ENCODE results near the gene RTL9. TPM values are rescaled to one million over a fixed set of nuclear protein-coding genes. Genes with fewer than 3 reads are reported as not detected.
"Not testable (repeated sequence)": the region's sequence is repeated elsewhere in the genome, so short reads cannot be mapped to it uniquely, and the experiment has no call there.

The RTL9 gene
- total RNA-seq, 1 donor from 2014 or later: not detected

DNA sequence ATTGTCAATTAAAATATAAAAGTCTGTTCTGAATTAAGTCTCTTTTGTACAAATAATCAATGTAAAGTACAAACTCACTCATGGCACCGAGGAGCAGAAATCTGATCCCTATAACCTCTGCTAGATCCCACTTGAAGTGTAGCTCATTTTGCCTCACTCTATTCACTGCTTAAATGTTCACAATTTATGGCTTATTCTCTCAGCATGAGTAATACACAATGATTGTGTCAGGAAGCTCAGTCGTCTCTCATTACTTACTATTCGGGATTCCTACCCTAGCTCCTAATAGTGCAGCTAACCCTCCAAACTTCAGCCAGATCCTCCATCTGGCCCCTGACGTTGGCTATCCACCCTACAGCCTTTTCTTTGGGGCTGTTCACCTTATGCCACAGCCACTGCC, 36.0 kb upstream of the RTL9 start:
- Mint-ChIP-seq H3K9me3 (no peaks in the 10 kb centered on the region), H3K36me3 (ENCODE audit: low read depth) (no peaks in the 10 kb centered on the region), H3K4me1 (peaks cover 6% of the 10 kb centered on the region), H3K27me3 (peaks cover 13% of the 10 kb centered on the region), H3K27ac (no peak overlapping the region), H3K4me3 (no peak overlapping the region)
- DNase-seq: no peak
- intact Hi-C loops (cut with micrococcal nuclease): no loop called here

DNA sequence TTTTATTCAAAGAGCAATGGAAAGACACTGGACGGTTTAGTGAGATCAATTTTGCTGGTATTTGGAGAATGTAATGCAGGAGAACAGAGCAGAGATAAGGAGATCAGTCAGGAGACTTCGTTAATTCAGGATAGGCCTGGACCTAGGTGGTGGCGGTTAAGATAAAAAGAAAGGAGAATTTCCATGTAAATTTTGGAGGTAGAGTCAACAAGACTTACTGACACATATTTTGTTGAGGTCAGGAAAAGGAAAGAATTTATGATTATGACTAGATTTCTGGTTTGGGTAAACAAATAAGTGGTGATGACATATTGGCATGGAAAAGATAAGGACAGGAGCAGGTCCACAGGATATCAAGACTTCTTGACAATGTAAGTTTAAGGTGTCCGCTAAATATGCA, 31.9 kb upstream of the RTL9 start:
- DNase-seq: no peak
- Mint-ChIP-seq H3K36me3 (ENCODE audit: low read depth) (no peaks in the 10 kb centered on the region), H3K27me3 (peaks cover 11% of the 10 kb centered on the region), H3K4me3 (no peak overlapping the region), H3K27ac (no peak overlapping the region), H3K9me3 (no peaks in the 10 kb centered on the region), H3K4me1 (peaks cover 2% of the 10 kb centered on the region)
- intact Hi-C loops (cut with micrococcal nuclease): no loop called here

DNA sequence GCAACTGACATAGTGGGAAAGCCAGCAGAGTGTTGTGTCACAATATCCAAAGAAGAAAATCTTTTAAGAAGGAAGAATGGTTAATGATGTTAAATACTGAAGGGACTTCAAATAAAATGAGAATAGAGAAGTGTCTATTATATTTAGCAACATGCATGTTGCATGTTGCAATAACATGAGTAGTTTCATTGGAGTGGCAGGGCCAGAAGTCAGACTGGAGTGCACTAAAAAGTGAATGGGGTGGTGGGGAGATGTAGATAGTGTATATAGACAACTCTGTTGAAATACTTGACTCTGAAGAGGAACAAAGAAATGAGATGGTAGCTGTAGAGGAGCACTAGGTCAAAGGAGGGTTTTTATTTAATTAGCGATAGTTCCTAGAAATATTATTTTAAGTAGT, 31.3 kb upstream of the RTL9 start:
- no peaks in the 10 kb centered on the region for H3K9me3 Mint-ChIP-seq

DNA sequence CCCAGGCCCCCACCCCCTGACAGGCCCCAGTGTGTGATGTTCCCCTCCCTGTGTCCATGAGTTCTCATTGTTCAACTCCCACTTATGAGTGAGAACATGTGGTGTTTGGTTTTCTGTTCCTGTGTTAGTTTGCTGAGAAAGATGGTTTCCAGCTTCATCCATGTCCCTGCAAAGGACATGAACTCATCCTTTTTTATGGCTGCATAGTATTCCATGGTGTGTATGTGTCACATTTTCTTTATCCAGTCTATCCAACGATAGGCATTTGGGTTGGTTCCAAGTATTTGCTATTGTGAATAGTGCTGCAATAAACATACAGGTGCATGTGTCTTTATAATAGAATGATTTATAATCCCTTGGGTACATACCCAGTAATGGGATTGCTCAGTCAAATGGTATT, 30.0 kb upstream of the RTL9 start:
- H3K4me3 Mint-ChIP-seq; intact Hi-C loops (cut with micrococcal nuclease); H3K27ac Mint-ChIP-seq: not testable (repeated sequence)

More for the DNA sequence above, 31.3 kb upstream of the RTL9 start:
- Mint-ChIP-seq H3K36me3 (ENCODE audit: low read depth) (no peaks in the 10 kb centered on the region), H3K27ac (no peak overlapping the region), H3K4me3 (no peak overlapping the region), H3K27me3 (peaks cover 8% of the 10 kb centered on the region), H3K4me1 (no peaks in the 10 kb centered on the region)
- no peak for DNase-seq
- intact Hi-C loops (cut with micrococcal nuclease): no loop called here

DNA sequence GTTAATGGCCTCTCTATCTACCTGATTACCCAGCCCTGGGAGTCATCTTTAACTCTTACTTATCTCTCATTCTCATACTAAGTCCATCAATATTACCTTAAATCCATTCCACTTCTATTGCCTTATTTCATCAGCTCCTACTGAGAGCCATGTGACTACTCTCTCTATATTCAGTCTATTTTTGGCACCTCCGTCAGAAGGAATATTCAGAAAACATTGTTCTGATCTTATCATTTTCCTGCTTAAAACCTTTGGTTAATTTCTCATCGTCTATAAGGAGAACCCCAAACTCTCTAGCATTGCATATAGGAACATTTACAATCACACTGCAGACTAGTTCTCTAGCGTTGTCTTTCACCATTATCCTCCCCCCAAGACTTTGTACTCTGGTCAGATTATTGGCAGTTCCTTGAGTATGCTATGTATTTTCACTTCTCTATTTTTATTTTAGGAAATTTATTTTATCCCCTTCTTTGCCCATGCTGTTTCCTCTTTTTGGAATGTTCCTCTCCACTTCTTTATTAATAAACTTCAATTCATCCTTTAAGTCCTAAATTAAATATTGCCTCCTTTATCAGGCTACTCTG, 27.1 kb upstream of the RTL9 start:
- H3K9me3 Mint-ChIP-seq: no peaks in the 10 kb centered on the region
- DNase-seq: no peak
- no peaks in the 10 kb centered on the region for H3K27me3 Mint-ChIP-seq
- H3K4me1 Mint-ChIP-seq: no peaks in the 10 kb centered on the region
- no peak overlapping the region for H3K4me3 Mint-ChIP-seq
- H3K36me3 Mint-ChIP-seq (ENCODE audit: low read depth): no peaks in the 10 kb centered on the region
- intact Hi-C loops (cut with micrococcal nuclease): no loop called here
- no peak overlapping the region for H3K27ac Mint-ChIP-seq

More for the DNA sequence above, 30.0 kb upstream of the RTL9 start:
- DNase-seq; H3K36me3 Mint-ChIP-seq (ENCODE audit: low read depth); H3K9me3 Mint-ChIP-seq; H3K27me3 Mint-ChIP-seq; H3K4me1 Mint-ChIP-seq: not testable (repeated sequence)

DNA sequence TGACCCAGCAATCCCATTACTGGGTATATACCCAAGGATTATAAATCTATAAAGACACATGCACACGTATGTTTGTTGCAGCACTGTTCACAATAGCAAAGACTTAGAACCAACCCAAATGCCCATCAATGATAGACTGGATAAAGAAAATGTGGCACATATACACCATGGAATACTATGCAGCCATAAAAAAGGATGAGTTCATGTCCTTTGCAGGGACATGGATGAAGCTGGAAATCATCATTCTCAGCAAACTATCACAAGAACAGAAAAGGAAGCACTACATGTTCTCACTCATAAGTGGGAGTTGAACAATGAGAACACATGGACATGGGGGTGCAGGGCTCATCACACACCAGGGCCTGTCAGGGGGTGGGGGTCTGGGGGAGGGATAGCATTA, 25.2 kb upstream of the RTL9 start:
- DNase-seq; intact Hi-C loops (cut with micrococcal nuclease); H3K9me3 Mint-ChIP-seq; H3K27ac Mint-ChIP-seq; H3K4me1 Mint-ChIP-seq; H3K27me3 Mint-ChIP-seq; H3K36me3 Mint-ChIP-seq (ENCODE audit: low read depth); H3K4me3 Mint-ChIP-seq: not testable (repeated sequence)

DNA sequence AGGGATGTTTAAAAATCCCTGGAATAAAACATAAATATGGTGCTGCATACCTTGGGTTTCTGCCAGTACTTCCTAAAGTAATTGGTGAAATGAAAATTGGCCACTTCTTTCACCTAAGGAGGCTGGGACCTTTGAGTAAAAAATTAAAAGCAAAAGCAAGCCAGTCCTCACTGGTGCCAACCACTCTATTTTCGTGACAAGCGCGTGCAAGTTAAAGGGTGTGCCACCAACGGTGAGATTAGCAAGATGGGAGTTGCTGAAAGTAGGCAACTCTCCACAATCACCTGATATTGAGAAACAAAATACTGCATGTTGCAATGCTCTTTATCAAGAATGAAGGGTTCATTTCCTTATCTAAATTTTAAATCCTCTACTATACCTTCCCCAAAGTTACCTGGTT, 19.7 kb upstream of the RTL9 start:
- H3K27me3 Mint-ChIP-seq: no peaks in the 10 kb centered on the region
- intact Hi-C loops (cut with micrococcal nuclease): no loop called here
- no peaks in the 10 kb centered on the region for H3K9me3 Mint-ChIP-seq
- H3K27ac Mint-ChIP-seq: no peak overlapping the region
- DNase-seq: no peak
- H3K36me3 Mint-ChIP-seq (ENCODE audit: low read depth): no peaks in the 10 kb centered on the region
- H3K4me1 Mint-ChIP-seq: no peaks in the 10 kb centered on the region
- H3K4me3 Mint-ChIP-seq: no peak overlapping the region

DNA sequence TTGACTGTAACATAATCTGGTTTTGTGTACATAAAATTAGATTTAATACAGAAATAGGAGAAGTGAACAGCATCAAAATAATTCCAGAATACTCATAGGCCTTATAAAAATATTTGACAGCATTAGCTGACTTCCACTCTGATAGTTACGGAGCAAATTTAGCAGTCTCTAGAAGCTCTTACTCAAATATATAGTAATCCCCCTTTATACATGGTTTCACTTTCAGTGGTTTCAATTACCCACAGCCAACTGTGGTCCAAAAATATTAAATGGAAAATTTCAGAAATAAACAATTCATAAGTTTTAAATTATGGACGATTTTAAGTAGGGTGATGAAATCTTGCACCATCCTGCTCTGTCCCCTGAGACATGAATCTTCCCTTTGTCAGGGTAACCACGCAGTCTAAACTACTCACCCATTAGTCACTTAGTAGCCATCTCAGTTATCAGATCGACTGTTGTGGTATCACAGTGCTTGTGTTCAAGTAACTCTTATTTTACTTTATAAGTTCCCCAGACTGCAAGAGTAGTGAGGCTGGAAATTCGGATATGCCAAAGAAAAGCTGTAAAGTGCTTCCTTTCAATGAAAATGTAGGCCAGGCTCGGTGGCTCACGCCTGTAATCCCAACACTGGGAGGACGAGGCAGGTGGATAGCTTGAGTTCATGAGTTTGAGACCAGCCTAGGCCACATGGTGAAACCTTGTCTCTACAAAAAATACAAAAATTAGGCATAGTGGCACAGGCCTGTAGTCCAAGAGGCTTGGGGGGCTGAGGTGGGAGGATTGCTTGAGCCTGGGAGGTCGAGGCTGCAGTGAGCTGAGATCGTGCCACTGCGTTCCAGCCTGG, 17.2 kb upstream of the RTL9 start:
- intact Hi-C loops (cut with micrococcal nuclease): no loop called here
- Mint-ChIP-seq H3K4me3 (no peak overlapping the region), H3K9me3 (no peaks in the 10 kb centered on the region), H3K36me3 (ENCODE audit: low read depth) (no peaks in the 10 kb centered on the region), H3K27me3 (no peaks in the 10 kb centered on the region), H3K27ac (no peak overlapping the region), H3K4me1 (no peaks in the 10 kb centered on the region)
- no peak for DNase-seq

DNA sequence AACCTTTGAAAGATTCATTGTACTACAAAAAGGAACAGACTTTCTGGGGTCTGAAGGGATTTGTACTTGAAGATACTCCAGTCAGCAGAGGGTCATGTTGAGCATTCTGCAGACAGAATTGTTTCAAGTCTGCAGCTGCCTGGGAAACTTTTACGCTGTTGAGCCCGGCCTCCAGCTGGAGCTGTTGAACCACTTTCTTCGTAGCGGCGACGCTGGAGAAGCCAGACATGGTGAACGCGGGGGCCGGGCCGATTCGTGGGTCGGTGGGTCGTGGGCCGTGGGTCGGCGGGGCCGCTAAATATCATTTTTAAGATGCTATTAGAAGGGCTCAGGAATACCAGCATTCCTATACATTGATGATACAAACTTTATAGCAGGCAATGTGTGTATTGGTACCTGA, 12.0 kb upstream of the RTL9 start:
- Mint-ChIP-seq H3K36me3 (ENCODE audit: low read depth) (no peaks in the 10 kb centered on the region), H3K27me3 (no peaks in the 10 kb centered on the region), H3K27ac (no peak overlapping the region), H3K4me1 (no peaks in the 10 kb centered on the region), H3K9me3 (no peaks in the 10 kb centered on the region), H3K4me3 (no peak overlapping the region)
- DNase-seq: no peak
- intact Hi-C loops (cut with micrococcal nuclease): no loop called here

DNA sequence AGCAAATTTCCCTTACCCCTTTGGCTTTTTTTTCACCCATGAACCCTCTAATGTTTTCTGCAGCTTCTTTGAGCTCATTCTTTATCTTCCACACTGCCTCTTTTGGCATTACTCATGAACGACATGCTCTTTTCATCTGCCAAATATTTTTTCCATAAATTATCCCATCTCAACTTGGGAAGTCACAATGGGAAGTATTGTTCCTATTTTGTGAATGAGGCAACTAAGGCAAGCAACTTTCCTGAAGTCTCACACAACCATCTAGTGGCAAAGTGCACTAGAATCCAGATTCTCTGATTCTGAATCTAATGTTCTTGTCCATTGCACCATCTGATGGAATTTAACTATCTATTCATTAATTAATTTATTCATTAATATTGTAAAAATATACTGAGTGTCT, 625 bp downstream of the RTL9 start:
- H3K36me3 Mint-ChIP-seq (ENCODE audit: low read depth): no peaks in the 10 kb centered on the region
- H3K4me1 Mint-ChIP-seq: no peaks in the 10 kb centered on the region
- no peak overlapping the region for H3K4me3 Mint-ChIP-seq
- H3K9me3 Mint-ChIP-seq: no peaks in the 10 kb centered on the region
- no peak overlapping the region for H3K27ac Mint-ChIP-seq
- peaks cover 2% of the 10 kb centered on the region for H3K27me3 Mint-ChIP-seq
- intact Hi-C loops (cut with micrococcal nuclease): no loop called here
- no peak for DNase-seq

DNA sequence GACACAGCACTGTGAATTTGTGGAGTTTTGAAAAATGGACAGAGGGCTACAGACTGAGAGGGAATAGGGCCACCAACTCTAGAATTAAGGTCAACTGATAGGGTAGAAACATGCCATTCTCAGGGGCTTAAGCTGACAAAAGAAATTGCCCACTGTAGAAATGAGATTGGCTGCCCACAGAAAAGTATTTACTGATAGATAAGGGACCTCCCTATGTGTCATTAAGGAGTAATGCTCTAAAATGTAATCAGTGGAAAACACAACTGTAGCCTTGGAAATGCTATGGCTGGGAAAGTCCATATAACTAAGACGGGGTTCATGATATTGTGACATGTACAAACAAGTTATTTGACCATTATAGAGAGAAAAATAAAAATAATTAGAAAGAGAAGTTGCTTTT, 4.6 kb downstream of the RTL9 start:
- no peaks in the 10 kb centered on the region for H3K9me3 Mint-ChIP-seq
- no peak overlapping the region for H3K27ac Mint-ChIP-seq
- no peak for DNase-seq
- H3K4me1 Mint-ChIP-seq: no peaks in the 10 kb centered on the region
- H3K4me3 Mint-ChIP-seq: no peak overlapping the region
- H3K27me3 Mint-ChIP-seq: no peaks in the 10 kb centered on the region
- no peaks in the 10 kb centered on the region for H3K36me3 Mint-ChIP-seq (ENCODE audit: low read depth)
- intact Hi-C loops (cut with micrococcal nuclease): no loop called here

DNA sequence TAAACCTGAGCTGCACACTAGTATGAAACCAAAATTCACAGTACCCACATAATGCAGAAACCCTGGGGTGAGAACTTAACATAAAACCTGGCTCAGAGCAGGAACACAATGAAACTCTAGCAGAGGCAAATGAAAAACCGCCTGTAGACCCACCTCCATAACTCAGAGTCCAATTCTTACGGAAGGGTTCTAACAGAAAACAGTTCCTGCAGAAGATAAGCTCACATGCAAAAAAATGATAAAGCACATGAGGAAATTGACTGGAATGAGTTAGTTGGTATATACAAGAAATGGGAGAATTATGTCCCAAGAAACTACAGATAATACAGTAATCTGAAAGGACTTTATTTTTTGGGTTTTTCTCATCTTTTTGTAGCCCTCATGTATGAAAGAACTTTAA, 14.7 kb downstream of the RTL9 start:
- H3K4me1 Mint-ChIP-seq: no peaks in the 10 kb centered on the region
- H3K27ac Mint-ChIP-seq: no peak overlapping the region
- no peaks in the 10 kb centered on the region for H3K36me3 Mint-ChIP-seq (ENCODE audit: low read depth)
- DNase-seq: no peak
- no peaks in the 10 kb centered on the region for H3K9me3 Mint-ChIP-seq
- peaks cover 4% of the 10 kb centered on the region for H3K27me3 Mint-ChIP-seq
- H3K4me3 Mint-ChIP-seq: no peak overlapping the region
- intact Hi-C loops (cut with micrococcal nuclease): no loop called here

DNA sequence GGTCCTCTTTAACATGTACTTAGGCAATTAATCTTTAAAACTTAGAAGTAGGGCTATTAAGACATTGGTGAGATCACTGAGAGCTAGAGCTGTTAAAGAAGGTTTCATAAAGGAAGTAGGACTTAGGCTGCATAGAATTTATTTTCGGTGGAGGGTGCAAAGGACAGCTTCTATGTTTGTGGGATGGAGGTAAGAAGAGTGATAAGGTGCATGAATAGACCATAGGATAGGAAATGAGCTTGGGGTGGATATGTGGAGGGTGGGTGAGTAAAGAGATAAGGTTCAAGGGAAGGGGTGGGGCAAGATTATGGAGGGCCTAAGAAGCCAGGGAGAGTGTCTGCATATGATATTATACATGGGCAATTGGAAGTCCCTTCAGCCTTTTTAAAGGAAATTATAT, 15.9 kb downstream of the RTL9 start:
- Mint-ChIP-seq H3K36me3 (ENCODE audit: low read depth) (no peaks in the 10 kb centered on the region), H3K9me3 (no peaks in the 10 kb centered on the region), H3K27me3 (peaks cover 6% of the 10 kb centered on the region), H3K4me1 (no peaks in the 10 kb centered on the region), H3K27ac (no peak overlapping the region), H3K4me3 (no peak overlapping the region)
- DNase-seq: no peak
- intact Hi-C loops (cut with micrococcal nuclease): no loop called here

DNA sequence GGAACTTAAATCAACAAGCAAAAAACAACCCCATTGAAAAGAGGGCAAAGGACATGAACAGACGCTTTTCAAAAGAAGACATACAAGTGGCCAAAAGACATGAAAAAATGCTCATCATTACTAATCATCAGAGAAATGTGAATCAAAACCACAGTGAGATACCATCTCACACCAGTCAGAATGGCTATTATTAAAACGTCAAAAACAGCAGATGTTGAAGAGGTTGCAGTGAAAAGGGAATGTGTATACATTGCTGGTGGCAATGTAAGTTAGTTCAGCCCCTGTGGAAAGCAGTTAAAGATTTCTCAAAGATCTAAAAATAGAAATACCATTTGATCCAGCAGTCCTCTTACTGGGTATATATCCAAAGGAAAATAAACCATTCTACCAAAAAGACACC, 22.6 kb downstream of the RTL9 start:
- no peak for DNase-seq
- Mint-ChIP-seq H3K9me3 (no peaks in the 10 kb centered on the region), H3K27me3 (peaks cover 10% of the 10 kb centered on the region), H3K27ac (no peak overlapping the region), H3K36me3 (ENCODE audit: low read depth) (no peaks in the 10 kb centered on the region), H3K4me1 (no peaks in the 10 kb centered on the region), H3K4me3 (no peak overlapping the region)
- intact Hi-C loops (cut with micrococcal nuclease): no loop called here

DNA sequence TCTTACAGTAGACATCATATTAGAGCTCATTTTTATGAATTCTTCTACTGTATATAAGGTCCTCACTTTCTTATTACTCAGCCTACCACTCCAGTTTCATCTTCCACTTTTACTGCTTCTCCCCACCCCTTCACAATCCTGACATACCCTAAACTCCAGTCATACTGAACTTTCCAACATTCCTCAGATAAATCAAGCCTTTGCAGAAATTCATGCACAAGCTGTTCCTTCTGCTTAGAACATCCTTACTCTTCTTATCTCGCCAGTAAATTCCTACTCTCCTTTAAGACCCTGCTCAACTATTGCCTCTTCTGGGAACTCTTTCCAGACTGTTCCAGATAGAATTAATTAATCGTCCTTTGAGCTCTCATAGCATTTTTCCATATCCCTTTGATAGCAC, 24.8 kb downstream of the RTL9 start:
- intact Hi-C loops (cut with micrococcal nuclease): no loop called here
- Mint-ChIP-seq H3K4me3 (no peak overlapping the region), H3K36me3 (ENCODE audit: low read depth) (no peaks in the 10 kb centered on the region), H3K4me1 (no peaks in the 10 kb centered on the region), H3K27ac (no peak overlapping the region), H3K9me3 (no peaks in the 10 kb centered on the region), H3K27me3 (peaks cover 10% of the 10 kb centered on the region)
- no peak for DNase-seq

Data from activated CD4-positive, alpha-beta T cell treated with anti-CD3 and anti-CD28 coated beads, Interleukin-2, amount 10 ng/mL, durations not matched to agents 24 days and 14 days (primary cell).